CD14-positive monocyte (primary cell): ENCODE data around the gene MYBPHL. TPM values are rescaled to one million over a fixed set of nuclear protein-coding genes. Genes with fewer than 3 reads are reported as not detected.

ENCODE experiments used
- DNase-seq, 3 donors: peaks; one replicate each; pipeline ENCODE4 v3.0.0-alpha.2; 2011 to 2022
- H2AFZ ChIP-seq: 2 replicates; pipeline ENCODE4 v1.6.0; 2012; ENCODE audit warnings: mild to moderate bottlenecking, low read depth, low read length, inconsistent platforms; ENCODE audit not compliant: insufficient read depth, poor library complexity, severe bottlenecking
- H3K27ac ChIP-seq, 2 donors: 1 replicate in 1 of 2; 2 replicates in 1 of 2; pipeline ENCODE4 v1.5.1; 2012 to 2013; ENCODE audit warnings: low read length in 2 of 2, control low read depth in 1 of 2, inconsistent platforms in 1 of 2, low read depth in 1 of 2, mild to moderate bottlenecking in 1 of 2
- H3K27me3 ChIP-seq, 2 donors: one replicate each; pipeline versions ENCODE4 v1.6.0 to v1.6.1; 2011 to 2013; ENCODE audit warnings: low read length in 2 of 2; ENCODE audit not compliant: control insufficient read depth in 2 of 2, insufficient read depth in 2 of 2
- H3K36me3 ChIP-seq, 2 donors: replicated peaks in 1 of 2; 1 replicate in 1 of 2; 2 replicates in 1 of 2; pipeline versions ENCODE4 v1.5.1 to v1.6.1; 2012 to 2013; ENCODE audit warnings: low read length in 2 of 2, control low read depth in 1 of 2, inconsistent platforms in 1 of 2, mild to moderate bottlenecking in 1 of 2; ENCODE audit not compliant: insufficient read depth in 2 of 2, control insufficient read depth in 1 of 2
- H3K4me1 ChIP-seq, 2 donors: 1 replicate in 1 of 2; 2 replicates in 1 of 2; pipeline versions ENCODE4 v1.5.1 to v1.6.1; 2012 to 2013; ENCODE audit warnings: low read length in 2 of 2, control low read depth in 1 of 2, inconsistent platforms in 1 of 2, mild to moderate bottlenecking in 1 of 2, moderate library complexity in 1 of 2; ENCODE audit not compliant: insufficient read depth in 2 of 2, control insufficient read depth in 1 of 2
- H3K4me2 ChIP-seq: replicated peaks from 2 replicates; pipeline ENCODE3; 2012; ENCODE audit warnings: low read length, moderate library complexity, mild to moderate bottlenecking; ENCODE audit not compliant: poor library complexity, severe bottlenecking; ENCODE audit errors: extremely low read depth
- H3K4me3 ChIP-seq, 3 experiments: fragments of 200-600 bp in 1 of 3; sonication (generic) in 1 of 3; replicated peaks in 1 of 3; 1 replicate in 2 of 3; 2 replicates in 1 of 3; pipeline ENCODE4 v1.5.1; 2011 to 2013; ENCODE audit warnings: low read length in 3 of 3, mild to moderate bottlenecking in 3 of 3, control low read depth in 2 of 3, low read depth in 2 of 3, inconsistent platforms in 1 of 3, moderate library complexity in 1 of 3
- H3K79me2 ChIP-seq: 2 replicates; pipeline ENCODE4 v1.6.0; 2012; ENCODE audit warnings: mild to moderate bottlenecking, control low read depth, inconsistent platforms, low read length, moderate library complexity; ENCODE audit not compliant: insufficient read depth
- H3K9ac ChIP-seq: 2 replicates; pipeline ENCODE4 v1.6.0; 2017; ENCODE audit warnings: low read length, mild to moderate bottlenecking; ENCODE audit not compliant: insufficient read depth, poor library complexity, severe bottlenecking
- H3K9me3 ChIP-seq, 2 donors: replicated peaks in 1 of 2; 1 replicate in 1 of 2; 2 replicates in 1 of 2; pipeline versions ENCODE4 v1.5.1 to v1.6.1; 2012 to 2013; ENCODE audit warnings: low read length in 2 of 2, control low read depth in 1 of 2; ENCODE audit not compliant: control insufficient read depth in 1 of 2, insufficient read depth in 1 of 2
- H4K20me1 ChIP-seq: 2 replicates; pipeline ENCODE4 v1.6.0; 2012; ENCODE audit warnings: mild to moderate bottlenecking, low read length, control low read depth, moderate library complexity; ENCODE audit not compliant: insufficient read depth
- H3K27ac Mint-ChIP-seq, 7 donors: one replicate each; pipeline ENCODE4 v1.8.0; 2020; ENCODE audit warnings: mild to moderate bottlenecking in 7 of 7, mixed read lengths in 7 of 7, moderate library complexity in 6 of 7, inconsistent platforms in 2 of 7
- H3K27me3 Mint-ChIP-seq, 3 donors: one replicate each; pipeline ENCODE4 v1.8.0; 2021 to 2022; ENCODE audit warnings: low read depth in 3 of 3, mild to moderate bottlenecking in 3 of 3, mixed read lengths in 3 of 3, moderate library complexity in 3 of 3, inconsistent platforms in 1 of 3
- H3K36me3 Mint-ChIP-seq, 2 donors: one replicate each; pipeline ENCODE4 v1.8.0; 2020; ENCODE audit warnings: mixed read lengths in 2 of 2, inconsistent platforms in 1 of 2, mild to moderate bottlenecking in 1 of 2
- H3K4me1 Mint-ChIP-seq: one replicate; pipeline ENCODE4 v1.8.0; 2020; ENCODE audit warnings: mild to moderate bottlenecking, mixed read lengths
- H3K4me3 Mint-ChIP-seq, 2 donors: one replicate each; pipeline ENCODE4 v1.8.0; 2020; ENCODE audit warnings: mild to moderate bottlenecking in 2 of 2, mixed read lengths in 2 of 2, moderate library complexity in 1 of 2
- H3K9me3 Mint-ChIP-seq, 7 donors: one replicate each; pipeline ENCODE4 v1.8.0; 2020 to 2022; ENCODE audit warnings: mixed read lengths in 7 of 7, mild to moderate bottlenecking in 6 of 7, moderate library complexity in 6 of 7, inconsistent platforms in 2 of 7
- CTCF ChIP-seq: fragments of 200-600 bp; IDR thresholded peaks from one replicate; pipeline ENCODE4 v1.8.0; 2022; ENCODE audit warnings: antibody characterized with exemption, mild to moderate bottlenecking
- WGBS: methylation state at CpG from one replicate; pipeline ENCODE4 v1.1.5; 2013; ENCODE audit warnings: missing lambda C conversion rate; ENCODE audit not compliant: insufficient coverage; 5-methylcytosine and 5-hydroxymethylcytosine counted together
- intact Hi-C, 2 donors: fragments of 100-400 bp; cut with micrococcal nuclease; formaldehyde crosslinking; loops; one replicate each; pipeline versions ENCODE4 v1.15.0 to v1.15.1; 2023
- polyA plus RNA-seq, 3 donors: library from polyadenylated mRNA; depleted of rRNA in 1 of 3; unstranded in 2 of 3; stranded (reverse) in 1 of 3; fragments of 300-500 nt in 2 of 3; fragments of >200 nt in 1 of 3; fragmentation: Illumina TruSeq in 2 of 3; gene quantifications; 1 replicate in 2 of 3; 2 replicates in 1 of 3; pipeline ENCODE4 v1.2.3, GENCODE V29; 2012 to 2021

MYBPHL gene
- polyA plus RNA-seq, 3 donors, result 0.13 TPM; not detected in 2

- DNase-seq, result no peak
- H3K27ac Mint-ChIP-seq, result no peak overlapping the region
These were observed 12.3 kb upstream of the MYBPHL start for GRCh38 chr1:109319114-109319513.

GRCh38 chr1:109316506-109316905 lies 9.7 kb upstream of the MYBPHL start:
- Histone ChIP-seq H4K20me1 (no peaks in the 10 kb centered on the region), H2AFZ (no peak overlapping the region), H3K4me2 (no peak overlapping the region), H3K9me3 (no peaks in the 10 kb centered on the region), H3K4me1 (peaks cover 7 to 13% of the 10 kb centered on the region in 2 donors), H3K27ac (no peak overlapping the region), H3K9ac (no peak overlapping the region), H3K27me3 (no peaks in the 10 kb centered on the region), H3K4me3 (no peak overlapping the region), H3K36me3 (peaks cover 84 to 99% of the 10 kb centered on the region in 2 donors), H3K79me2 (no peaks in the 10 kb centered on the region)
- Mint-ChIP-seq H3K4me1 (peaks cover 14% of the 10 kb centered on the region), H3K9me3 (peaks cover 0 to 4% (median 0%) of the 10 kb centered on the region in 7 donors), H3K4me3 (no peak overlapping the region), H3K27ac (no peak overlapping the region), H3K36me3 (peaks cover 89 to 98% of the 10 kb centered on the region in 2 donors), H3K27me3 (peaks cover 0 to 7% (median 6%) of the 10 kb centered on the region in 3 donors)
- intact Hi-C loops, result no loop called here
- DNase-seq, result no peak
- no peak for TF ChIP-seq CTCF
- 100% methylated on average over 1 of the region's 1 CpG for WGBS

More at GRCh38 chr1:109319114-109319513, 12.3 kb upstream of the MYBPHL start:
- H3K36me3 ChIP-seq, result peaks cover 98 to 100% of the 10 kb centered on the region in 2 donors
- H3K27me3 ChIP-seq, result no peaks in the 10 kb centered on the region
- no peak for TF ChIP-seq CTCF
- Mint-ChIP-seq H3K27me3 (peaks cover 0 to 7% (median 6%) of the 10 kb centered on the region in 3 donors), H3K4me1 (no peaks in the 10 kb centered on the region), H3K9me3 (peaks cover 0 to 4% (median 0%) of the 10 kb centered on the region in 7 donors), H3K36me3 (peaks cover 94 to 99% of the 10 kb centered on the region in 2 donors), H3K4me3 (no peak overlapping the region)
- no peak overlapping the region for H2AFZ ChIP-seq
- H3K4me1 ChIP-seq, result no peaks in the 10 kb centered on the region
- H3K27ac ChIP-seq, result no peak overlapping the region
- no peak overlapping the region for H3K9ac ChIP-seq
- no peaks in the 10 kb centered on the region for H4K20me1 ChIP-seq
- H3K9me3 ChIP-seq, result no peaks in the 10 kb centered on the region
- no peaks in the 10 kb centered on the region for H3K79me2 ChIP-seq
- H3K4me3 ChIP-seq, result no peak overlapping the region
- 96% methylated on average over 3 of the region's 3 CpGs for WGBS
- intact Hi-C loops, result no loop called here
- no peak overlapping the region for H3K4me2 ChIP-seq
